ENCODE data around the gene ZNF560.

GRCh38 chr19:9445037-9445436 is 53.4 kb downstream of the ZNF560 start:
- TF ChIP-seq CTCF (conservative IDR thresholded peaks at IDR 0.05; ENCODE audit: low read length), result no peak
- no peak for TF ChIP-seq EZH2phosphoT487 (IDR thresholded peaks at IDR 0.05; ENCODE audit: borderline replicate concordance, low read depth, low read length)

All from OCI-LY7 (cell line).